SK-N-SH (cell line): ENCODE measurements around the gene SAP30L. TPM values are rescaled to one million over a fixed set of nuclear protein-coding genes. Genes with fewer than 3 reads are reported as not detected.
A peak's percentile ranks its signal among the peaks of the same experiment; 100 is the strongest.

Experiments
- CTCF ChIA-PET: fragments of 300-600, 350-600 bp; formaldehyde crosslinking; extraction: SDS; loops from one replicate; lab custom pipeline; 2021; lab: Yijun Ruan, JAX
- POLR2A ChIA-PET: fragments of 350-600 bp; sonication (Branson Sonifier 250); formaldehyde crosslinking; extraction: SDS; loops from one replicate; lab custom pipeline; 2020; ENCODE audit warnings: antibody characterized with exemption, inconsistent platforms; lab: Yijun Ruan, JAX
- DNase-seq: peaks from one replicate; pipeline ENCODE4 v3.0.0; 2012
- H2AFZ ChIP-seq: fragments of 200-600 bp; sonication (generic); 2 replicates; pipeline ENCODE4 v1.8.1; 2016; ENCODE audit warnings: antibody characterized with exemption, mild to moderate bottlenecking, low read depth
- H3F3A ChIP-seq: fragments of 200-600 bp; sonication (generic); replicated peaks from 2 replicates; pipeline ENCODE3; 2016; ENCODE audit warnings: antibody characterized with exemption, mild to moderate bottlenecking; ENCODE audit not compliant: insufficient read depth
- H3K27ac ChIP-seq, 2 experiments: fragments of 200-500 bp in 1 of 2; fragments of 200-600 bp in 1 of 2; sonication (Bioruptor generic) in 1 of 2; sonication (generic), shearing (Covaris generic) in 1 of 2; 2 replicates each; pipeline versions ENCODE4 v1.5.1 to v1.6.1; 2014 to 2016; ENCODE audit warnings: low read depth in 2 of 2, inconsistent platforms in 1 of 2, low read length in 1 of 2, mild to moderate bottlenecking in 1 of 2, mixed read lengths in 1 of 2
- H3K27me3 ChIP-seq: fragments of 200-600 bp; sonication (generic), shearing (Covaris generic); 2 replicates; pipeline ENCODE4 v1.6.1; 2016; ENCODE audit warnings: mixed run types; ENCODE audit not compliant: insufficient read depth
- H3K36me3 ChIP-seq, 2 experiments: fragments of 200-500 bp in 1 of 2; fragments of 200-600 bp in 1 of 2; sonication (Bioruptor generic) in 1 of 2; sonication (generic) in 1 of 2; replicated peaks in 1 of 2; 2 replicates each; pipeline versions ENCODE3 to v1.5.1; 2014 to 2016; ENCODE audit warnings: low read length in 1 of 2, mild to moderate bottlenecking in 1 of 2; ENCODE audit not compliant: insufficient read depth in 2 of 2, control insufficient read depth in 1 of 2
- H3K4me1 ChIP-seq, 2 experiments: fragments of 200-500 bp in 1 of 2; fragments of 200-600 bp in 1 of 2; sonication (Bioruptor generic) in 1 of 2; sonication (generic), shearing (Covaris generic) in 1 of 2; 2 replicates each; pipeline versions ENCODE4 v1.5.1 to v1.6.1; 2014 to 2016; ENCODE audit warnings: low read depth in 1 of 2, low read length in 1 of 2, mixed run types in 1 of 2; ENCODE audit not compliant: insufficient read depth in 2 of 2, control insufficient read depth in 1 of 2
- H3K4me2 ChIP-seq: fragments of 200-600 bp; sonication (generic), shearing (Covaris generic); 2 replicates; pipeline ENCODE4 v1.6.1; 2017; ENCODE audit warnings: mixed run types
- H3K4me3 ChIP-seq, 2 experiments: fragments of 200-500 bp in 1 of 2; fragments of 200-600 bp in 1 of 2; sonication (Bioruptor generic) in 1 of 2; sonication (generic), shearing (Covaris generic) in 1 of 2; 2 replicates each; pipeline versions ENCODE4 v1.5.1 to v1.8.1; 2014 to 2016; ENCODE audit warnings: low read depth in 2 of 2, inconsistent platforms in 1 of 2, low read length in 1 of 2, mild to moderate bottlenecking in 1 of 2, mixed read lengths in 1 of 2, moderate library complexity in 1 of 2
- H3K79me2 ChIP-seq: fragments of 200-600 bp; sonication (generic); 2 replicates; pipeline ENCODE4 v1.8.1; 2017; ENCODE audit warnings: mild to moderate bottlenecking; ENCODE audit not compliant: insufficient read depth
- H3K9ac ChIP-seq: fragments of 200-600 bp; sonication (generic); 2 replicates; pipeline ENCODE4 v1.6.1; 2017; ENCODE audit warnings: mixed run types
- H3K9me2 ChIP-seq: fragments of 200-600 bp; sonication (generic); 2 replicates; pipeline ENCODE4 v1.6.1; 2017; ENCODE audit warnings: mixed run types
- H3K9me3 ChIP-seq: fragments of 200-600 bp; sonication (generic); 2 replicates; pipeline ENCODE4 v1.6.1; 2017; ENCODE audit warnings: mixed run types, mild to moderate bottlenecking, moderate library complexity
- H4K20me1 ChIP-seq: fragments of 200-600 bp; sonication (generic); 2 replicates; pipeline ENCODE4 v1.6.1; 2017; ENCODE audit warnings: mild to moderate bottlenecking, mixed run types; ENCODE audit not compliant: insufficient read depth
- EP300 ChIP-seq, 2 experiments: IDR thresholded peaks; 2 replicates each; pipeline versions ENCODE4 v1.4.0 to v1.6.1; 2012; ENCODE audit warnings: borderline replicate concordance in 1 of 2, low read depth in 1 of 2, low read length in 1 of 2
- EZH2phosphoT487 ChIP-seq: fragments of 200-600 bp; sonication (generic); IDR thresholded peaks from 2 replicates; pipeline ENCODE4 v1.6.1; 2017; ENCODE audit warnings: low read depth, mixed run types, mild to moderate bottlenecking, antibody characterized with exemption, moderate library complexity, borderline replicate concordance
- IRF3 ChIP-seq: fragments of 150-350 bp; IDR thresholded peaks from 2 replicates; pipeline ENCODE4 v1.6.1; 2016; ENCODE audit warnings: mild to moderate bottlenecking, low read depth, low read length
- NFIC ChIP-seq: IDR thresholded peaks from 2 replicates; pipeline ENCODE4 v1.4.0; 2012; ENCODE audit warnings: borderline replicate concordance
- RAD21 ChIP-seq: IDR thresholded peaks from 2 replicates; pipeline ENCODE4 v1.6.1; 2012; ENCODE audit warnings: mild to moderate bottlenecking, low read length
- REST ChIP-seq: IDR thresholded peaks from 2 replicates; pipeline ENCODE4 v1.6.1; 2012; ENCODE audit warnings: mild to moderate bottlenecking, low read depth, low read length, moderate library complexity
- RFX5 ChIP-seq: IDR thresholded peaks from 2 replicates; pipeline ENCODE4 v1.6.1; 2012; ENCODE audit warnings: mild to moderate bottlenecking, improper control_type of control experiment, low read length
- SIN3A ChIP-seq: IDR thresholded peaks from 2 replicates; pipeline ENCODE4 v1.6.1; 2012; ENCODE audit warnings: low read depth, mild to moderate bottlenecking, low read length, moderate library complexity, borderline replicate concordance
- TEAD4 ChIP-seq: IDR thresholded peaks from 2 replicates; pipeline ENCODE4 v1.4.0; 2012; ENCODE audit warnings: mild to moderate bottlenecking, borderline replicate concordance; ENCODE audit not compliant: insufficient read depth
- USF2 ChIP-seq: fragments of 150-350 bp; IDR thresholded peaks from 2 replicates; pipeline ENCODE4 v1.6.1; 2017; ENCODE audit warnings: antibody characterized with exemption, low read length, low read depth, borderline replicate concordance
- YY1 ChIP-seq: IDR thresholded peaks from 2 replicates; pipeline ENCODE4 v1.4.0; 2012; ENCODE audit warnings: low read depth, mild to moderate bottlenecking
- WGBS: methylation state at CpG from one replicate; pipeline ENCODE4 v1.1.6; 2017; ENCODE audit warnings: low lambda C conversion rate; 5-methylcytosine and 5-hydroxymethylcytosine counted together
- polyA plus RNA-seq, 3 experiments: library from polyadenylated mRNA; depleted of rRNA; stranded (reverse); fragments of >200 nt; gene quantifications; 2 replicates each; pipeline ENCODE4 v1.2.3, GENCODE V29; 2012

Gene SAP30L
- polyA plus RNA-seq, 1 of the 3 experiments (the other 2 are of a cell fraction): 26.6 TPM

GRCh38 chr5:154478224-154478565 is 32.4 kb downstream of the SAP30L start, which contains the start of gene HAND1:
HAND1 (minus strand) TSS chr5:154478227; CDS start chr5:154478008, 219 bp downstream.
- no peak within 1 kb of the TSS for H3K9ac ChIP-seq
- H3K27ac ChIP-seq: peak within 1 kb of the TSS in 1 of 2 experiments; percentile 96; a peak in 2 of 4 replicates
- H3K27me3 ChIP-seq: peaks cover 94% of the 10 kb centered on the region
- TF ChIP-seq NFIC (no peak), RAD21 (0 out of 2 replicates have a peak, but pooled peaks have one; percentile 24), IRF3 (no peak)
- no peaks in the 10 kb centered on the region for H3F3A ChIP-seq
- WGBS: under 1% methylated on average over 19 of the region's 20 CpGs
- H2AFZ ChIP-seq: peak within 1 kb of the TSS; percentile 46; the same call in 1 of the 2 replicates
- H3K36me3 ChIP-seq: peaks cover 0 to 2% of the 10 kb centered on the region in 2 experiments
- CTCF ChIA-PET: interaction anchor here (1.4 to 14.6 kb wide), 4 partner anchors 10 to 131 kb away, joined by 4 to 295 read pairs (median 10); no protein-coding TSS in a partner anchor
- POLR2A ChIA-PET: interaction anchor here (0.7 to 4.1 kb wide), 14 partner anchors 8 to 128 kb away, joined by 3 to 59 read pairs (median 4); no protein-coding TSS in a partner anchor
- DNase-seq: peak; percentile 99
- peak within 1 kb of the TSS; percentile 79 for H3K4me2 ChIP-seq
- no peaks in the 10 kb centered on the region for H3K79me2 ChIP-seq
- H4K20me1 ChIP-seq: no peaks in the 10 kb centered on the region
- H3K9me2 ChIP-seq: no peaks in the 10 kb centered on the region
- H3K9me3 ChIP-seq: no peaks in the 10 kb centered on the region
- peak within 1 kb of the TSS; percentile 60 to 74 for H3K4me3 ChIP-seq
- H3K4me1 ChIP-seq: peaks cover 0 to 46% of the 10 kb centered on the region in 2 experiments; a peak in 1 of 4 replicates

DNA sequence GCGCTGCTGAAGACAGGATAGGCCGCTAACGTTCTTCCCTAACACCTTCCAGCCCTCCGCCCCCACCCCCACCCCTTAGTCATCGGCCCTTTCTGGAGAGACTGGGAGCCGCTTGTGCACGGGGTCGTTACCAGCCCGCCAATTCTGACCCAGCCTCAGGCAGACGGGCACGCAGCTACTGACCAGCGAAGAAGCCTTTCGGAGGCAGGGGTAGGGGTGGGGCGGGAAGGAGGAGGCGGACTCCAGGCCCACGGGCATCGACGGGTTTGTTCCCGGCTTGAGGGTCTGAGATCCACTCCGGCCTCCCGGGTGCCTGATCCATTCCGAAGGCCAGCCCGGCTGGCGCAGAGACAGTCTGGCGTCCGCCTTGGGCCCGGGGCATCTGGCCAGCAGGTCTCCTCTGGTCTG is 33.0 kb downstream of the SAP30L start:
- Histone ChIP-seq H4K20me1 (no peaks in the 10 kb centered on the region), H3K4me1 (peaks cover 0 to 45% of the 10 kb centered on the region in 2 experiments; a peak in 1 of 4 replicates), H3K4me3 (no peak overlapping the region), H3K79me2 (no peaks in the 10 kb centered on the region), H3K9ac (no peak overlapping the region), H3K9me3 (no peaks in the 10 kb centered on the region), H3K4me2 (no peak overlapping the region), H3K27me3 (peaks cover 97% of the 10 kb centered on the region), H3K9me2 (no peaks in the 10 kb centered on the region), H2AFZ (no peak overlapping the region), H3K27ac (peak overlapping the region in 1 of 2 experiments; percentile 48; a peak in 1 of 4 replicates), H3K36me3 (peaks cover 0 to 2% of the 10 kb centered on the region in 2 experiments), H3F3A (no peaks in the 10 kb centered on the region)
- 40% methylated on average over 7 of the region's 27 CpGs for WGBS
- ChIA-PET CTCF (interaction anchor here (1.7 to 14.6 kb wide), 2 partner anchors 45 to 131 kb away, joined by 7 to 295 read pairs; no protein-coding TSS in a partner anchor), POLR2A (interaction anchor here (0.7 to 4.1 kb wide), 14 partner anchors 8 to 128 kb away, joined by 3 to 59 read pairs (median 4); no protein-coding TSS in a partner anchor)
- no peak for TF ChIP-seq YY1
- no peak for TF ChIP-seq TEAD4
- DNase-seq: peak; percentile 74

GRCh38 chr5:154479160-154479943 is 33.6 kb downstream of the SAP30L start:
- CTCF ChIA-PET: interaction anchor here (0.6 to 14.6 kb wide), 2 partner anchors 11 to 44 kb away, joined by 3 to 295 read pairs; no protein-coding TSS in a partner anchor
- TF ChIP-seq REST: no peak
- TF ChIP-seq USF2: no peak
- no peak for TF ChIP-seq NFIC
- TF ChIP-seq SIN3A: no peak
- no peak for TF ChIP-seq EZH2phosphoT487
- no peak for TF ChIP-seq RFX5
- TF ChIP-seq TEAD4: no peak
- TF ChIP-seq EP300 (IDR thresholded peaks at IDR 0.05; ENCODE audit: borderline replicate concordance in 1 of 2, low read depth in 1 of 2, low read length in 1 of 2): no peak

More at GRCh38 chr5:154479160-154479943, 33.6 kb downstream of the SAP30L start:
- H3K36me3 ChIP-seq: no peaks in the 10 kb centered on the region
- DNase-seq: no peak
- H3K9me3 ChIP-seq: no peaks in the 10 kb centered on the region
- POLR2A ChIA-PET: interaction anchor here (1.5 to 4.1 kb wide), 4 partner anchors 7 to 47 kb away, joined by 5 to 59 read pairs (median 16); no protein-coding TSS in a partner anchor
- H4K20me1 ChIP-seq: no peaks in the 10 kb centered on the region
- H3F3A ChIP-seq: no peaks in the 10 kb centered on the region
- H3K27ac ChIP-seq: no peak overlapping the region; a peak in 1 of 4 replicates
- no peak overlapping the region for H3K4me3 ChIP-seq
- 56% methylated on average over 43 of the region's 44 CpGs for WGBS
- no peak overlapping the region for H2AFZ ChIP-seq
- H3K9ac ChIP-seq: no peak overlapping the region
- peaks cover 0 to 45% of the 10 kb centered on the region in 2 experiments; a peak in 2 of 4 replicates for H3K4me1 ChIP-seq
- H3K9me2 ChIP-seq: no peaks in the 10 kb centered on the region
- H3K27me3 ChIP-seq: peaks cover 97% of the 10 kb centered on the region
- no peak overlapping the region for H3K4me2 ChIP-seq
- no peaks in the 10 kb centered on the region for H3K79me2 ChIP-seq
